Heart right ventricle (tissue), 16 donors: ENCODE results near the gene URI1. TPM values are rescaled to one million over a fixed set of nuclear protein-coding genes. Genes with fewer than 3 reads are reported as not detected.

Experiments
- ATAC-seq, 8 donors: fragments of 200-7000 bp; cut with Tn5 transposase; one replicate each; pipeline ENCODE4 v1.9.1; 2020; ENCODE audit warnings: mild to moderate bottlenecking in 8 of 8, moderate library complexity in 8 of 8, moderate number of reproducible peaks in 1 of 8
- DNase-seq, 2 donors: peaks; one replicate each; pipeline ENCODE4 v3.0.0-alpha.2; 2020
- H3K27ac ChIP-seq, 10 donors: fragments of 200-600 bp; sonication (generic) in 2 of 10; one replicate each; pipeline versions ENCODE4 v1.5.0 to v1.8.0; 2020 to 2022; ENCODE audit warnings: mild to moderate bottlenecking in 3 of 10
- H3K27me3 ChIP-seq, 7 donors: fragments of 200-600 bp; one replicate each; pipeline ENCODE4 v1.8.0; 2021 to 2022; ENCODE audit warnings: mild to moderate bottlenecking in 2 of 7
- H3K36me3 ChIP-seq, 9 donors: fragments of 200-600 bp; sonication (generic) in 1 of 9; one replicate each; pipeline versions ENCODE4 v1.5.0 to v1.8.0; 2020 to 2022; ENCODE audit warnings: mild to moderate bottlenecking in 2 of 9
- H3K4me1 ChIP-seq, 9 donors: fragments of 200-600 bp; sonication (generic) in 1 of 9; one replicate each; pipeline versions ENCODE4 v1.5.0 to v1.8.0; 2020 to 2022; ENCODE audit warnings: mild to moderate bottlenecking in 4 of 9
- H3K4me3 ChIP-seq, 10 donors: fragments of 200-600 bp; sonication (generic) in 2 of 10; one replicate each; pipeline versions ENCODE4 v1.5.0 to v1.8.0; 2020 to 2022; ENCODE audit warnings: mild to moderate bottlenecking in 7 of 10, moderate library complexity in 2 of 10
- H3K9me3 ChIP-seq, 11 donors: fragments of 200-600 bp in 10 of 11; sonication (generic) in 2 of 11; one replicate each; pipeline versions ENCODE4 v1.5.0 to v1.8.0; 2013 to 2022; ENCODE audit warnings: mild to moderate bottlenecking in 2 of 11, control low read depth in 1 of 11, moderate library complexity in 1 of 11
- CTCF ChIP-seq, 9 donors: fragments of 200-600 bp; sonication (generic) in 2 of 9; IDR thresholded peaks; one replicate each; pipeline versions ENCODE4 v1.5.0 to v1.8.0; 2021 to 2022; ENCODE audit warnings: antibody characterized with exemption in 9 of 9, mild to moderate bottlenecking in 5 of 9, moderate library complexity in 1 of 9
- WGBS, 2 donors: extraction: QIAGEN DNeasy Blood & Tissue Kit; methylation state at CpG; one replicate each; pipeline ENCODE4 v1.1.7; 2013; ENCODE audit warnings: inconsistent platforms in 1 of 2; 5-methylcytosine and 5-hydroxymethylcytosine counted together
- intact Hi-C, 10 donors: fragments of 100-400 bp; cut with DNase I; formaldehyde crosslinking; loops; one replicate each; pipeline versions ENCODE4 v1.11.1 to v1.14.2; 2022
- polyA plus RNA-seq, 2 donors: library from polyadenylated mRNA; stranded (reverse); fragments of 200-250 nt; gene quantifications; one replicate each; pipeline ENCODE4 v1.2.3, GENCODE V29; 2013
- total RNA-seq, 10 donors: library from RNA; stranded (reverse); fragmentation: NEBNext Ultra II Directional in 3 of 10; extraction: Animal tissue kit (Norgen Biotek cat#: 25700) in 3 of 10; gene quantifications; one replicate each; pipeline versions ENCODE4 v1.2.1 to v1.2.4, GENCODE V29; 2021 to 2023
- donor health status: Arrhythmogenic right ventricular cardiomyopathy.
- donor health status: ischemic (EF 13 %, LVEDD 7.1; RV severe dilation, severe dysfunction).
- donor health status: healthy with polysubstance abuse.
- donor health status: DM: no; HTN: yes; CAD: no.
- donor health status: DM: no; HTN: no; CAD: no.
- donor health status: ischemic (EF 25% LVEDD 6.9; RV normal size, moderate dysfunction).
- donor health status: ischemic (EF 25% LVEDD 5.7; RV mildly dilated, moderate dysfunction).
- donor health status: healthy.
- donor health status: DM: yes; HTN: yes; CAD: no.
- donor health status: Ischemic cardiomyopathy.
- donor health status: ischemic (EF 35%, LVEDD 5.7; RV mildly dilated, moderate dysfunction).
- donor health status: nonischemic (EF 11% LVEDD 7.7; RV severe dilation, severe dysfunction).
- donor health status: DM: yes; HTN: yes; CAD: no.
- donor health status: PGD.
- donor health status: ischemic (EF 29% LVEDD 5.4; RV normal size, mild dysfunction).
- donor health status: nonischemic (EF 23%, LVEDD 6.1; RV moderate dilation, normal function).

The URI1 gene
- total and polyA plus RNA-seq, 12 donors, result 10.2 to 47.7 (median 41.9) TPM

- no peak for ATAC-seq
- Histone ChIP-seq H3K4me3 (no peak overlapping the region), H3K36me3 (no peaks in the 10 kb centered on the region), H3K27ac (no peak overlapping the region), H3K4me1 (no peaks in the 10 kb centered on the region), H3K9me3 (no peaks in the 10 kb centered on the region), H3K27me3 (no peaks in the 10 kb centered on the region)
- WGBS, 2 donors, result 74 to 76% methylated on average over 13 of the region's 13 CpGs
- TF ChIP-seq CTCF (IDR thresholded peaks at IDR 0.05), result no peak
- DNase-seq, result no peak
- intact Hi-C loops, result loop anchor here in 1 of 10 donors (10.0 kb wide), 1 partner anchor 605 kb away; no protein-coding TSS in a partner anchor
Observed at GRCh38 chr19:30049846-30050667, 108.0 kb downstream of the URI1 start.

DNA sequence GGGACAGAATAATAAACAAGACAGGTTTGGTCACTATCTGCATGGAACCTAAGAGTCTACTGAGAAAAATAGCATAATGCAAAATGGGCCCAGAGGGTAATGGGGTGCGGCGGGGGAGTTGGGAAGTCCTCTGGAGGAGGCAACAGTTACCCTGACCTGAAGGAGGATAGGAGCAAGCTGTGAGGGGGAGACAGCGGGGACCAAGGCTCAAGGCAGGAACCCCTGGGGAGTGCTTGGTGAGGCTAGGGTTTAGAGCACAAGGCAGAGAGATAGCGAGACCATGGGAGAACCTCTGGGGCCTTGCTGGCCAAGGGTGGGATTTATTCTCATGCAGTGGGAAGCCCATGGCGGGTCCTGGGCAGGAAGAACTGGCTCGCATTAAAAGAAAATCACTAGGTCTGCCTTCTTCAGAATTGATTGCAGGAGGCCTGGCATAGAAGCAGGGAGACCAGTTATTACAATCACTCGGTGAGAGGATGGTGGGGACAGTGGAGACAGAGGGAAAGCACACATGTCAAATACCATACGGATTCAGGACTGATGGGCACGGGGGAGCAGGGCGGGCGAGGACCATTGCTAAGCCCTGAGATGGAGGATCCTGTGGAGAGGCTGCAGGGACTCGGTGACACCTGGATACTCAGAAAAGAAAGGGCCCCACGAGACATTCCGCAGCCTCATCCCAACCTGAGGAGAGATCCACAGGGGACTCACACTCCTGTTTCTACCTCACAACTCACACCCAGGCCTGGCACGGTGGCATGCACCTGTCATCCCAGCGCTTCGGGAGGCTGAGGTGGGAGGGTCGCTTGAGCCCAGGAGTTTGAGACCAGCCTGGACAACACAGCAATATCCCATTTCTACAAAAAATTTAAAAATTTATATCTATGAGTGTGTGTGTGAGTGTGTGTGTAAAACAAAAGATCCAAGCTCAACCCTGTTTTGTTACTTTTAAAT, 110.4 kb downstream of the URI1 start:
- Histone ChIP-seq H3K9me3 (peaks cover 0 to 9% (median 0%) of the 10 kb centered on the region in 11 donors), H3K36me3 (no peaks in the 10 kb centered on the region), H3K4me3 (no peak overlapping the region), H3K27ac (no peak overlapping the region), H3K4me1 (no peaks in the 10 kb centered on the region), H3K27me3 (no peaks in the 10 kb centered on the region)
- TF ChIP-seq CTCF (IDR thresholded peaks at IDR 0.05), result no peak
- intact Hi-C loops, result no loop called here
- 92% methylated on average over 18 of the region's 18 CpGs for WGBS, 2 donors
- DNase-seq (no peak), ATAC-seq (peak in 1 of 8 donors; percentile 34)

- H3K36me3 ChIP-seq, result no peaks in the 10 kb centered on the region
- H3K4me3 ChIP-seq, result no peak overlapping the region
- intact Hi-C loops, result no loop called here
- no peaks in the 10 kb centered on the region for H3K4me1 ChIP-seq
- H3K9me3 ChIP-seq, result peaks cover 0 to 9% (median 0%) of the 10 kb centered on the region in 11 donors
- TF ChIP-seq CTCF (IDR thresholded peaks at IDR 0.05), result no peak
- ATAC-seq (no peak), DNase-seq (no peak)
- H3K27ac ChIP-seq, result no peak overlapping the region
- WGBS, 2 donors, result 89 to 90% methylated on average over 15 to 18 of the region's 18 CpGs
- H3K27me3 ChIP-seq, result no peaks in the 10 kb centered on the region
Observed at GRCh38 chr19:30053558-30053957, 111.5 kb downstream of the URI1 start.

- no peak for TF ChIP-seq CTCF (IDR thresholded peaks at IDR 0.05)
Observed at GRCh38 chr19:30054210-30054609, 112.2 kb downstream of the URI1 start.

More at GRCh38 chr19:30054210-30054609, 112.2 kb downstream of the URI1 start:
- Histone ChIP-seq H3K4me1 (no peaks in the 10 kb centered on the region), H3K9me3 (peaks cover 0 to 9% (median 0%) of the 10 kb centered on the region in 11 donors), H3K27me3 (no peaks in the 10 kb centered on the region), H3K27ac (no peak overlapping the region), H3K36me3 (no peaks in the 10 kb centered on the region), H3K4me3 (no peak overlapping the region)
- WGBS, 2 donors, result 76 to 81% methylated on average over 2 of the region's 2 CpGs
- intact Hi-C loops, result no loop called here
- ATAC-seq, result no peak
- DNase-seq, result no peak
